Measurements from ENCODE around the gene LRPAP1. TPM values are rescaled to one million over a fixed set of nuclear protein-coding genes. Genes with fewer than 3 reads are reported as not detected.
A peak's percentile ranks its signal among the peaks of the same experiment; 100 is the strongest.
"Not testable (repeated sequence)": the region's sequence is repeated elsewhere in the genome, so short reads cannot be mapped to it uniquely, and the experiment has no call there.

LRPAP1 gene
- total RNA-seq, 1 donor from 2014 or later: 134 TPM

GRCh38 chr4:3550041-3550440 lies 17.8 kb upstream of the LRPAP1 start:
- peaks cover 10% of the 10 kb centered on the region for H3K27me3 Mint-ChIP-seq
- DNase-seq (ENCODE audit: low spot score, unreplicated experiment); H3K27ac Mint-ChIP-seq; H3K9me3 Mint-ChIP-seq (ENCODE audit: low read depth); H3K36me3 Mint-ChIP-seq (ENCODE audit: insufficient read depth); H3K4me3 Mint-ChIP-seq (ENCODE audit: low read depth); H3K4me1 Mint-ChIP-seq (ENCODE audit: low read depth): not testable (repeated sequence)

GRCh38 chr4:3549694-3550001 lies 17.4 kb upstream of the LRPAP1 start:
- H3K27ac Mint-ChIP-seq; H3K4me3 Mint-ChIP-seq (ENCODE audit: low read depth); DNase-seq (ENCODE audit: low spot score, unreplicated experiment); H3K36me3 Mint-ChIP-seq (ENCODE audit: insufficient read depth); H3K9me3 Mint-ChIP-seq (ENCODE audit: low read depth); H3K4me1 Mint-ChIP-seq (ENCODE audit: low read depth): not testable (repeated sequence)
- H3K27me3 Mint-ChIP-seq: peaks cover 10% of the 10 kb centered on the region

- H3K4me1 Mint-ChIP-seq (ENCODE audit: low read depth); DNase-seq (ENCODE audit: low spot score, unreplicated experiment); H3K9me3 Mint-ChIP-seq (ENCODE audit: low read depth); H3K27ac Mint-ChIP-seq; H3K4me3 Mint-ChIP-seq (ENCODE audit: low read depth); H3K36me3 Mint-ChIP-seq (ENCODE audit: insufficient read depth): not testable (repeated sequence)
- H3K27me3 Mint-ChIP-seq: peaks cover 10% of the 10 kb centered on the region
Measured at GRCh38 chr4:3548991-3549693, 16.9 kb upstream of the LRPAP1 start.

- H3K9me3 Mint-ChIP-seq (ENCODE audit: low read depth); H3K27me3 Mint-ChIP-seq; H3K27ac Mint-ChIP-seq; DNase-seq (ENCODE audit: low spot score, unreplicated experiment); H3K4me3 Mint-ChIP-seq (ENCODE audit: low read depth); H3K4me1 Mint-ChIP-seq (ENCODE audit: low read depth); H3K36me3 Mint-ChIP-seq (ENCODE audit: insufficient read depth): not testable (repeated sequence)
Measured at GRCh38 chr4:3546721-3547120, 14.5 kb upstream of the LRPAP1 start.

GRCh38 chr4:3545351-3545750 lies 13.1 kb upstream of the LRPAP1 start:
- H3K9me3 Mint-ChIP-seq (ENCODE audit: low read depth); H3K27me3 Mint-ChIP-seq; H3K4me1 Mint-ChIP-seq (ENCODE audit: low read depth); H3K4me3 Mint-ChIP-seq (ENCODE audit: low read depth); H3K36me3 Mint-ChIP-seq (ENCODE audit: insufficient read depth); H3K27ac Mint-ChIP-seq; DNase-seq (ENCODE audit: low spot score, unreplicated experiment): not testable (repeated sequence)

- H3K27ac Mint-ChIP-seq; DNase-seq (ENCODE audit: low spot score, unreplicated experiment); H3K36me3 Mint-ChIP-seq (ENCODE audit: insufficient read depth); H3K27me3 Mint-ChIP-seq; H3K9me3 Mint-ChIP-seq (ENCODE audit: low read depth); H3K4me3 Mint-ChIP-seq (ENCODE audit: low read depth); H3K4me1 Mint-ChIP-seq (ENCODE audit: low read depth): not testable (repeated sequence)
Measured at GRCh38 chr4:3544259-3545025, 12.2 kb upstream of the LRPAP1 start.

- not testable (repeated sequence) for H3K27me3 Mint-ChIP-seq; H3K36me3 Mint-ChIP-seq (ENCODE audit: insufficient read depth); H3K27ac Mint-ChIP-seq; H3K4me1 Mint-ChIP-seq (ENCODE audit: low read depth); H3K4me3 Mint-ChIP-seq (ENCODE audit: low read depth); DNase-seq (ENCODE audit: low spot score, unreplicated experiment); H3K9me3 Mint-ChIP-seq (ENCODE audit: low read depth)
Measured at GRCh38 chr4:3543415-3543814, 11.2 kb upstream of the LRPAP1 start.

GRCh38 chr4:3538906-3539305 lies 6.7 kb upstream of the LRPAP1 start:
- H3K27ac Mint-ChIP-seq; H3K36me3 Mint-ChIP-seq (ENCODE audit: insufficient read depth); H3K4me3 Mint-ChIP-seq (ENCODE audit: low read depth); H3K9me3 Mint-ChIP-seq (ENCODE audit: low read depth); DNase-seq (ENCODE audit: low spot score, unreplicated experiment); H3K4me1 Mint-ChIP-seq (ENCODE audit: low read depth): not testable (repeated sequence)
- peaks cover 15% of the 10 kb centered on the region for H3K27me3 Mint-ChIP-seq

- H3K27ac Mint-ChIP-seq; H3K4me3 Mint-ChIP-seq (ENCODE audit: low read depth); DNase-seq (ENCODE audit: low spot score, unreplicated experiment); H3K9me3 Mint-ChIP-seq (ENCODE audit: low read depth); H3K4me1 Mint-ChIP-seq (ENCODE audit: low read depth); H3K36me3 Mint-ChIP-seq (ENCODE audit: insufficient read depth): not testable (repeated sequence)
- peaks cover 19% of the 10 kb centered on the region for H3K27me3 Mint-ChIP-seq
Measured at GRCh38 chr4:3535812-3536211, 3.6 kb upstream of the LRPAP1 start.

- no peak for DNase-seq (ENCODE audit: low spot score, unreplicated experiment)
- H3K9me3 Mint-ChIP-seq (ENCODE audit: low read depth): peaks cover 5% of the 10 kb centered on the region
- peak overlapping the region; percentile 50 for H3K4me3 Mint-ChIP-seq (ENCODE audit: low read depth)
- TF ChIP-seq CTCF (IDR thresholded peaks at IDR 0.05; ENCODE audit: unreplicated experiment): no peak
- peaks cover 3% of the 10 kb centered on the region for H3K36me3 Mint-ChIP-seq (ENCODE audit: insufficient read depth)
- H3K27me3 Mint-ChIP-seq: peaks cover 19% of the 10 kb centered on the region
- no peak overlapping the region for H3K27ac Mint-ChIP-seq
- H3K4me1 Mint-ChIP-seq (ENCODE audit: low read depth): peaks cover 15% of the 10 kb centered on the region
Measured at GRCh38 chr4:3533423-3533820, 1.2 kb upstream of the LRPAP1 start.

Data from progenitor cell of endocrine pancreas (in vitro differentiated cells).